ENCODE data around the gene NREP.
"Not testable (repeated sequence)": the region's sequence is repeated elsewhere in the genome, so short reads cannot be mapped to it uniquely, and the experiment has no call there.

The NREP gene

DNA sequence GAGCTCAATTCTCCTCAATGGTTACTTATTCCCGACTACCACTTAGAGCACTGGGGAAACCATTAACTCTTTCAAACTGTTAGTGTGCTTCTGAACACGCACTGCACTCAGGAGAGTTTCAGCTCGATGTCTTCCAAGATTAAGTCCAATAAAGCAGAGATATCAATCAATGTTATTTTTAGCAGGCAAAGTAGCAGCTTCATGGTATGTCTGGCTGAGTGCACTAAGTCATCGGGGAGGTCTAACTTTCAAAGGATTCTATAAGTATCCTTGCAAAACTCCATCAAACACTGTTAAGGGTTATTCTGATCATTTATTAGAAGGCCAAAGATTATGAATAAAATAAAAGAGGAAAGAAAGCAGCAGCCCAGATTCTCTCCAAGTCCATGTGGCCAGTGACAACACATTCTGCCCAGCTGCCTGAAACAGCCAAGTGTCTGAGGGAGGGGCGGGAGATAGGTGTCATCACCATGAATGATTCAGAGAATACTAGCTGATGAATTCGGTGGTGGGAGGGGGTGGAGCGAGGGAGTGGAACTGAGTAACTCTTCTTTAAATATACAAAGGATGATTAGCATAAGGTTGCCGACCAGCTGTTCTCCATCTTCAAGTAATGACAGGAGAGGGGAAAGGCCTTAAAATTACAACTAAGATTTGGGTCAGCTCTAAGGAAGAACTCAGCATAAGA lies 21.3 kb downstream of the NREP start:
- peak; percentile 25 for DNase-seq

DNA sequence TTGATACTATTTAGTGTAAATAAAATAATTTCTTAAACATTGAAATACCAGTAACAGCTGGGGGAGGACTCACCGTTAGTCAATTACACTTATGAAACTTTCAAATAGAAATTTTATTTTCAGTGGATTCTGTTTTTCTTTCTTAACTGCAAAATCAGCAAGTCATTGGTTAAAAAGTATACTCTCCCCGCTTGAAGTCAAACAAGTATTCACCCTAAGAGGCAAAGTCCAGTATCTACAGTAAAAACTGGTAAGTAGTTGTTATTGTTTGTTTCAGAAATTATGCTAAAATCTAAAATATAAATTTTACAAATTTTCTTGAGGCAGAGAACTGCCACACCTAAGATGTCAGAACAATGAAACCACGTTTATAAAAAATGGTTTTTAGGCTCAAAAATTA lies 22.4 kb downstream of the NREP start:
- no peak for DNase-seq

DNA sequence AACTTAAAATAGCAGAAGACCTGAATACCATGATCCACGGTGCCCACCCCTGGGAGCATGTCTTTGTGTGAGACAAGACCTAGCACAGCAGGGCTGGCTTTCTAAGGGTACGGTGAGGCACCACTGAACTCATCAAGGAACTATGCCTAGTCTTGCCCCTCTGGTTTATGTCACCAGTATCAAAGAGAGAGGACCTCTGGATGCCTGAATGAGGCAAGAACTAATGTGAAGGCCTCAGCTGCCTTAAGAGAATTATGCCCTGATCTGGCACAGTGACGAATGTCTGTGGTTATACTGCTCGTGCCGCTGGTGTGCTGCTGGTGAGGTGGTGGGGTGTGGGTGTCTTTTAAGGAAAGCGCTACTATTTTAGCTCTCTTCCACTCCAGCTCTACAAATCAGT lies 23.0 kb downstream of the NREP start:
- no peak for DNase-seq

DNA sequence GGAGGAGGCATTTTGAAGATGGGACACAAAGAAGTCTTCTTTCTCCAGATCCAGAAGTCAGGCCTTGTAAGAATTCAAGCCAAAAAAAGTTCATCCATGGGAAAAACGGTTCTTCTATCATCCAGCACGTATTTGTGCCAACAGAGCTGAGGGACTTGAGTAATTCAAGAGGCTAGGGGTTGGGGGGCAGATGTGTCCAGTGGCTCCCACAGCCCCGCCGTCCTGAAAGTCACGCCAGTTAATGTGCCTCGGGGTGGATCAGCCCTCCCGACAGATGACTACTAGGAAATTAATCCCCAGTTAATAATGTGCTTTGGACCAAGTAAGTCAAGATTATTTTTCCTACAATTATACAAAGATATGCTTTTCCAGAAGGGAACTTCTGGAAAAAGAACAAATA lies 23.4 kb downstream of the NREP start:
- no peak for DNase-seq

DNA sequence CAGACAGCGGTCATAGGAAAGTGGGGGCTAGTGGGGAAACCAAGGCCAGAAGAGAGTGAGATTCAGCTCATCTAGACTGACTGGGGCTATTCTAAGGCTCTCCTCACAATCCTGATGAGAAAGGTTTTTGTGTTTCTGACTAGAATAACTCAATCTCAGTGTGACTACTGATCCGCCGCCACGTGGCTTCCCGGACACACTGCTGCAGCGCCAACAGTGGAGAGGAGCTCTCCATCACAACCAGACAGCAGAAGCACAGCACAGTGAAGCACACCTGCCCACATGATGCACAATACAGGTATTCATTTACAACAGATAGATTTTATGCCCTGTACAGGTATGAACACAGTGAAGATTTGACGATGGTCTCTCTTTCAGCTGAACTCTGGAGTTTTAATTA lies 25.4 kb downstream of the NREP start:
- no peak for DNase-seq

DNA sequence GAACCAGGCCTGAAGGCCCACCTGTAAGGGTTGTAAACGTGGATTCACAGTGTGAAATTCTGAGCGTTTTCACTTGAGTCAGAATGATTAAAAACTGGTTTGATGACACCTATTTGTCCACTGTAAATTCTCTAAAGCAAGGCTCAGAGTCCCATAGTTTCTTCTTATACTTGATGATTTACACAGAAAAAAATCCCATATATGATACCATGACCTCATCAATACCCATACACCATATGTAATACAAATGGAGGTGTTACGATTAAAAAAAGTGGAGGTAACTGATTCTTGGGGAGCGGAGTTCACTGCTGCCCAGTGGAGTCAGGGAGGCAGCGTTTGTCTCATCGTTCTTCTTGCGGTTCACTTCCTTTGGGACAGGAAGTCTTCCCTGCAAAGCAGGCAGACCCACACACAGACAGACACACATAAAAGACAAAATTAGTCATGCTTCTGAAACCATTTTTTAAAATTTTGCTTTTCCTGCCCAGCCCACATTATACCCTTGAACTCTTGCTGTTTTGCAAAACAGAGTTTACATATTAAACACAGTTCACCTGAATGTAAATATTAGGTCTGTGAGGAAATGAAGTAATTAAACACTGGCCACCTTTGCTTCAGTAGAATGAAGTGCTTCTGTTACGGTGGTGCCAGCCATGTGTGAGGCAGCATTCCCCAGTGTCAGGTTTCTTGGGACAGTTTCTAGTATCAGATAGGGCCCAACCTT lies 26.2 kb downstream of the NREP start:
- DNase-seq = no peak

DNA sequence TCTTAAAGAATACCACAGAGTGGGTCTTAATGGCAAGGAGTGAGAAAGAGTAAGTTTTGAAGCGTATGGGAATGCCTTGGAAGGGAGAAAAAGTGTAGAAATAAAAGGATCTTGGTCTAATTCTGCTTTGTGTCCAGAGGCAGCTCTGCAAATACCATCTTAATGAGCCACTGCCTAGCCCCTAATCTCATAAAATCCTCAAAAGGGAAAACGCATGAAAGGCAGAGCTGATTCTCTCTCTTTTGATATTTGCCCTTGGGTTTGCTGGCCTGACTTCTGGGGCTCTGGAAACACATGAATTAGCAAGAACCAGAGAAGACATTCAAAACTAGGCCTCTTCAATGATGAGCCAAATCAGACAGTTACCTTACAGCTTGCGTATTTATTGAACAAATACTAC lies 28.1 kb downstream of the NREP start:
- no peak for DNase-seq

DNA sequence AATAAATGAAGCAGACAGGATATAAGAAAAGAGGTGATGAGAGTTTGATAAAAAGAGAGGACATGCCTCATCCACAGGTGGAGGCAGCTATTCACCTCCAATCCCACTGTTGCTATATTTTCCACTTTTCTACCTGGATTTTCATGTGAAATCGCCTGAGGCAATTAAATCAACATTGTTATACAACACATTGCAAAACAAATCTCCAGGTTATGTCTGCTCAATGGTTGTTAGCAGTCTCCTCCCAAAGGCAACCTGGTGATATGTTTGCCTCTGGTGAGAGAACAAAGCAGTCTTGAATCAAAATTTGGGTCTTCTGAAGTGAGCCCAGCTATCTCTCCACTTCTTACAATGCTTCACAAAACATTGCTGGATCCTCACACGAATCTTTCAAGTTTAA lies 30.0 kb downstream of the NREP start:
- DNase-seq = no peak

DNA sequence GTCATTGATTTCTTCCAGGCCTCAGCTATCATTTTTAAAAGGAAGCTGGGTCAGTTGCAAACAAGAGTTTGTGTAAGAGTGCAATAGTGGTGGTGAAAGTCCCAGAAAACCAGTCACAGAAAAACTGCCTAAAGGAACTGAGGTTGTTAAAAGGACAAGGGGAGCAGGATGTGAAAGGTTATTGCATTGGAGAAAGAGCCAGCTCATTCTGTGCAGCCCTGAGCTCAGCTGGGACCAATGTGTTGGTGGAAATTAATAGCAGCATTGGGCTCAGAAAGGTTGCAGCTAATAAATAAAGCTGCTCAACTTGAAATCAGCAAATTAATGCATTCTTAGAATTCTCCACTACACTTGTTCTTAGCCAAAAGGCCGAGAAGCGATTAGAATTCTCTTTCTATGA lies 34.9 kb downstream of the NREP start:
- no peak for DNase-seq

DNA sequence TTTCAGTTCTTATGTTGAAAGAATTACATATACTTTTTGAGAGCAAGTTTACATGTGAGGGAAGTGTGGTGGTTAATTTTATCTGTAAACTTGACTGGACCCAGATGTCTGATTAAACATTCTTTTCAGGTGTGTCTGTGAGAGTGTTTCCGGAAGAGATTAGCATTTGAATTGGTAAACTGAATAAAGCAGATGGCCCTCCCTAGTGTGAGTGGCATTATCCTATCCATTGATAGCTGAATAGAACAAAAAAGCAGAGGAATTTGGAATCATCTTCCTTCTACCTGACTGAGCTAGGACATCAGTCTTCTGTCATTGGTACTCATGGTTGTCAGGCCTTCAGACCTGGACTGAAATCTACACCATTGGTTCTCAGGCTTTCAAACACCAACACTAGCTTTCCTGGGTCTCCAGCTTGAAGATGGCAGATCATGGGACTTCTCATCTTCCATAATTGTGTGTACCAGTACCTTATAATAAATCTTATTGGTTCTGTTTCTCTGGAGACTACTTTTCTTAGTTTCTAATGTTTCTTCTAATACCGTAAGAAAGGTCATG lies 36.6 kb downstream of the NREP start:
- no peak for DNase-seq

DNA sequence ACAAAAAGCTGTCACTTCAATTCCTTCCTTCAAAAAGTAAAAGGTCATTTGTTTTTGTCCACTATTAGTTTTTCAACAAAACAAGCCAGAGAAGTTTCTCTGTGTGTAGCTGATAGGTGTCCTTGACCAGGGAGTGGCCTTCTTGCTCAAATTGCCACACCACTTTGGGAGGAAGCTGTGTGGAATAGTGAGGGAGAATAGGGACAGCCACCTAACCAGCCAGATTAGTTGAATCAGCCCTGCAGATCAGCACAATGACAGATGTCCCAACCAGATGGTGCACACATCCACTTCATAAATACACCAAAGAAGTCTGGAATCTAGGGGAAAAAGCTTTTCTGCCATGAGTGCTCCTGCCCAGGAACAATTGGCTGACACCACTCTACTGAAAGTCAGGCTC lies 37.2 kb downstream of the NREP start:
- DNase-seq = no peak

DNA sequence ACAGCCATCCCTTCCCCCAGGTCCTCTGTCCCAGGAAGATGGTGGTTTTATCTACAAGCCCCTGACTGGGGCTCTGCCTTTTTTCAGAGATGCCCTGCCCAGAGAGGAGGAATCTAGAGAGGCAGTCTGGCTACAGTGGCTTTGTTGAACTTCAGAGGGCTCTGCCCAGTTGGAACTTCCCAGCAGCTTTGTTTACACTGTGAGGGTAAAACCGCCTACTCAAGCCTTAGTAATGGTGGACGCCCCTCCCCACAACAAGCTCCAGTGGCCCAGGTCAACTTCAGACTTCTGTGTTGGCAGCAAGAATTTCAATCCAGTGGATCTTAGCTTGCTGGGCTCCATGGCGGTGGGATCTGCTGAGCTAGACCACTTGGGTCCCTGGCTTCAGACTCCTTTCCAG lies 40.2 kb downstream of the NREP start:
- DNase-seq = not testable (repeated sequence)

DNA sequence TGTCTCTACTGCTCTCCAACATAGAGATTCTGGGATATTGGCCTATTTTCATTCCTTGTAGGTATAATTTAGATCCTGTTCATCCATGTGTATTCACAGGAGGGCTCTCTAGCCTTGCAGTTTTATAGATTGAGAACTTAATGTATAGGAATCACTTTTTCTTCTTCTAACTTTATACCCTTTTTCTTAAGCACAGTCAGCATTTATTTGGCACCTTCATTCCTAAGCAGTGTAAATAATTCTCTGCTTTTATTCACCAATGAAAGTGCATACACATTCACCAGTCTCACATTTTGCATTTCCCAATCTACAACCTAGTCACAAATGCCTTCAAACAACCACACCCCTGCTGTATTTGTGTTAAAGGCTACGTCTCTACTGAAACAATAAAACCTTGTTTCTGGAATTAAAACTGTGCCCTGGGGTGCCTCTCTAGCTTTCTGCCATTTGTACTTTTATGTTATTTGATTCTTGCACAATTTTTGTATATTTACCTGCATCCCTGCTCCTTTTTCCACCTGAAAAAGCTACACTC lies 49.3 kb downstream of the NREP start:
- DNase-seq = no peak

DNA sequence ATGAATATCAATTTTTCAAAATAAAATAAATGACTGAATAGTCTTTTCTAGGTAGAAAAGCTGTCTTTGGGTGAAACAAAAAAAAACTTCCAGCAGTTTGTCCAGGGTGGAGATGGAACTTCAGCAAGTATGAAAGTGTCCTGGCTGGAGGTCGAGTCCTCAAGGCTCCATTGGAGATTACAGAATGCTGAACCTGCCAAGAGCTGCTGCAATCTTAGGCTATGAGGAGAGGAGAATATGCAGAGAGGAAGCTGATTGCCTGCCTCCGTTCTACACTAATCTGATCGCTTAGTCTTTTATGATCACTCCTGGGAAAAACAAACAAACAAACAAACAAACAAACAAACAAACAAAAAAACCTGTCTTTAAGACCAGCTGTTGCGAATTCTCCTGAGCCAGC lies 50.6 kb downstream of the NREP start:
- DNase-seq = no peak

DNA sequence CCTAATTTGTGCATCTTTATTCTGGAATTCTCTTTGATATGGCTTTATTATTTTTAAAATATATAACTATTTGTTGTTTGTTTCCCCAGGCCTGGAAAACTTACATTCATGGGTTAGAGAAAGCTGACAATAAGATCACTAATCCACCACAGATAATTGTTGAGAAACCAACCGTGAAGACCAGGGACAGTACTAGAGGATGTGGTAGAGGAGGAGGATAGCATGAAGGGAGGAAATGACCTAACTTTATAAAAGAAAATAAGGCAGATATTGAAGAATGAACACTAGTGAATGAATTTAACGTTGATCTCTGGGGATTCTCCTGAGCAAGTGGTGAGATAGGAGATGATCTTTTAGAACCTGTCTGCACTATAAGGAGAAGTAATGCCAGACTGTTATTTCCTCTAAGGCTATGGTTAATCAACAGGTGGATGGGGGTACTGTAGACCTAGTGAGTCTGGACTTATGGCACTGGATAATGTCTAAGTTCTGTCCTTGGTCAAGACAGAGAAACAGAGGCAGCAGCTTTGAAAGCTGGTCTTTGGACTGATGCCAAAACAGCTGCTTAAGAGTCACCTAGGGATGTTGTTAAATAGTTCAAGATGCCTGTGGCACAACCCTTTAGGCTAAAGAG lies 52.4 kb downstream of the NREP start:
- no peak for DNase-seq

DNA sequence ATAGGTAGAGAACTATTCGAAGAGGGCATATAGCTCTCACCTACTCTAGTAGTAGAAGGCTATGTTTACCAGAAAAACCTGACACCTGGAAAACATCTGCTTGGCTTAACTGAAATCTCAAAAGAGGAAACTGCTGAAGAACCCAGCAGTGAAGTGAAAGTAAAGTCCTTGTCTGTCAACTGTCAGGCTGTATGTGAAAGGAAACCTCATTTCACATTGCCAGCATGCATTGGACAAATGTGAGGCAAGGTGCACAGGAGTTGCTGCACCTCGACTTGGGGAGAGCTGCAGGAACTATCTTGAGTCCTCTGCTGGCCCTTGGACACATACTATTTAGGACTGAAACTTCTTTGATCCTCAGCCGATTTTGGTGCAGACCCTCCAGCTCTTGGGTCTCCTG lies 53.3 kb downstream of the NREP start:
- DNase-seq = no peak

DNA sequence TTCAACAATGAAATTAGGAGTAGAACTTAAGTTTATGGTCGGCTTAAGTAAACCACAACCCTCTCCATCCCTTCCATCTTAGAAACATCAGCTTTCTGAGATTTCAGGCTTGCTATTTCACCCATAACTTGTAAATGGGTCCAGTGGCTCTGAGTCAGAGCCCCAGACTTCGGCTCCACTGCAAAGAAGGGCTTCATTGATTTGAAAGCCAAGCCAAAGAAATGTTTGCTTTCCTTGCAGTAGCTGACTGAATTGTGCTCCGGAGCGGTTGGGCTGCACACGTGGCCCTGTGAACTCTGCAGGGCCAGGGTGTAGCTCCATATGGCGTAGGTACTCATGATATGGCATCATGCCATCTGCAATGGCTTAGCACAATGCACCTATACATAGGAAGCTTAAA lies 57.0 kb downstream of the NREP start:
- DNase-seq = no peak

DNA sequence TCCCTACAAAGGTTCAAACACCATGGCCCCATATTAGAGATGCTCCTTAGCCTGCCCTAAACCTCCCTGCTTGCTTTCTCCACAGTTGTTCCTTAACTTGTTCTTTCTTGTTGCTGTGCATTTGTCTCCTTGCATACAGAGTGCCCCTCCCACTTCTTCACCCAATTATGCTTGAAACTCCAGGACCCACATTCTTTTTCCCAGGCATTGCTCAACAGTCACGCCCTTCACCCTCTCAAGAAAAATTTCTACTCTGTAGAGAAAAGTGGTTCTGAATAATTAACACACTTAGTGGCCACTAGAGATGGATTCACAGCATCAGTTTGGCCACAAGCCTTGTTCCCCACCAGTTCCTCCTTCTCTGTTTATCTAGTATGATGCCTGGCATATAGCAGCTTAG lies 57.7 kb downstream of the NREP start:
- no peak for DNase-seq

DNA sequence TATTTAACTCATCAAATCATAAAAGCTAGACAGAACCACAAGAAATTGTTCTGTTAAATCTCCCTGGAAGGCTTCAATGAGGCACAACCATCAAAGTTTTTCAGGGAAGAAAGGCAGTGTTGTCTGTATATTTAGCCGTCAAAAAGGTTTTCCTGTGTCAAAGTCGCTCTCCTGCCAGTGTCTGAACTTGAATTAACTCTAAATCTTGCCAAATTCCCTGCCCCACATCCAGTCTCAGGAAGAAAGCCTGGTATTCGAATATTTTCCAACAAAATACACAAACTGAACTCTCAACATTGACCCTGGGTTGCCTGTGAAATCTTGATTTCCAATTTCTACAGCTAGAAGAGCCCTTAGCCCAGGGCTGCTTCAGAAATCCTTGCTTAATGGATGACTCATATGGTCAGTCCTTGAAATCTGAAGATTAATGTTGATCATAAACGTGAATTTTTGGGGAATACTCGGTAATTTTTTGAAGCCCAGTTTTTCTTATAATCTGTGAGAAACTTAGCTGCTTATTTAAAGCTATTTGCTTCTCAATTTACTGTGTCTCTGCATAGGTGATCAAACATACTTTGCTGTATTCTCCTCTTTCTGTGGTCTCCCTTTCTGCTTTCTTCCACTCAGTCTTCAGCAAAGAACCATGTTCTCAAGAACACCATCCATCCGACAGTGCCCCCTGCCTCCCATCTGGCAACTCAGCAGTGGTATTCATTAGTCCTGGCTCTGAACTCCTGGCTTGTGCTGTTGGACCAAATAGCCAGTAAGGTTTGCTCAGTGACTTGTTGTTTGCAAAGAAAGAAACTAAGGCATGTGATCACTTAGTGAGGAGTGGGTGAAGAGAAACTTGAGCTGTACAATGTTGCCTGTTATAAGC lies 58.9 kb downstream of the NREP start:
- DNase-seq = no peak

DNA sequence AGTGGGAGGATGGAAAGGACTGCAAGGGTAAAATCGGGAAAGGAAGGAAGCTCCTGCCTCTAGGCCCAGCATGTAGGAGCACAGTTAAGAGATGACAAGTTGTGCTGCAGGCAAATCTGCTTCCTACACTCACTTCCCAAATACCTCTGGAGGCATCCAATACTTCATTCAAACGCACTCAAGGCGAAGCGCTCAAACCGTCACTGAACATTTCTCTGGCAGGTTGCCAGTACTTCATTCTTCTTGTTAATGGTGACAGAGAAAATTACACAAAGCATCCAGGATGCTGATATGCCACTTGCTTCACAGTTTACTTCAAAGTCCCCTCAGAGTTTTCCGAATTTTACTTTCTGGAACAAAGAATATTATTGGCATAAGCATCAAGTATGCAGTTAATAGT lies 59.8 kb downstream of the NREP start:
- DNase-seq = no peak

DNA sequence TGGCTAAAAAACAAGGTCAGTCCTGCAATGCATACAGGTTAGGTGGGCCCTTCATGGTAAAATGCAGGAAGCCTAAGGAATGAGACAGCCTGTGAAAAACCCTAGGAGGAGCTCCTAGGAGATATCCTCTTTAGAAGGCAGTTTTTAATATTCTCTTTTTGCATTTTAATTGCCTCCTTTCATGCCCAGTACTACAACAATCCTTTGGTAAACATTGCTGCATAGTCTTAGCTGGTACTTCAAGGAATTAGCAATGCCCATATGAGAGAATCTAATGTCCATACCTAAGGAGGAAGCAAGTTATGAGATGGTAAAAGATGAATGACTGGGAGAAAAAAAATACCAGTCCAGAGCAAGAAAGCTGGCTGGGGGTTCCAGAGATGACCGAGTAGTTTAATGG lies 61.0 kb downstream of the NREP start:
- DNase-seq = no peak

DNA sequence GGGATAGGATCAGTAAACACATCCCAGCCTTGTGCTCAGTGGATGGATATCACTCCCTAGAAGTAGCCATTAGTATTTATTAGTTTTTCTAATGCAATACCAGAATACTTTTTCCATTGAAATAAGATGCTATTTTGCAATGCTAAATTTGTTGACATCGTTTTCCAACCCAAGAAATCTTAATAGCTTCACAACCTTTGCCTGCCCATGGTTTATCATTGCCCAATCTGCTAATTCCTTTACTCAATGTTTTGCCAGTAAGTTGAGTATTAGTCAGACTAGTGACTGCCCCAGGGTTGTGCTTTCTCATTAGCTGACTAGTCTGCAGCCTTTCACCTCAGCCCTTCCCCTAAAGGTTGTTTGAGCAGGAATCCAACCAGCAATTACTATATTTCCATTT lies 62.9 kb downstream of the NREP start:
- no peak for DNase-seq

DNA sequence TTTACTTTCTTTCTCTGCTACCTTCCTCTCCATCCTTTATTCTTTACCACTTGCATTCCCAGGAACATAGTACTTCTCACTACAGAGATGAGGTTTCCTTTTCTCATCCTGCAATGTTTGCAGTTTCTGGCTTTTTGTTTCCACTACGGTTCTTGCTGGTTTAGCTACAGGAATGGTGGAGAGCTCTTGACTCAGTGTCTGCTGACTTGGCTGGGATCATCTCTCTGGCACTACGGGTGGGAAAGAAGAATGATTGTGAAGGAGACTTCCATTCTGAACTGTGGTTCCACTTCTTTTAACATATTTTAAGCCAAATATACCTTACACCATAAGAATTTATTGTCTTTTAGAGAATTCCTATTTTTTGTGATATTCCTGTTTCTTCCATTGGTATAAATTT lies 65.1 kb downstream of the NREP start:
- no peak for DNase-seq
